Stimulated activated CD4-positive, alpha-beta T cell treated with anti-CD3 and anti-CD28 coated beads, TNF-alpha, amount 100 ng/mL, for 1 hour (primary cell): Measurements from ENCODE around the gene DMXL1.

Source experiments
- DNase-seq, 3 donors: peaks; one replicate each; pipeline ENCODE4 v3.0.0-alpha.2; 2020; ENCODE audit warnings: low read depth in 3 of 3, low spot score in 1 of 3

DMXL1 gene

GRCh38 chr5:119287547-119288111 lies 216.7 kb downstream of the DMXL1 start:
- no peak for DNase-seq

- DNase-seq, result no peak
Observed at GRCh38 chr5:119288379-119289033, 217.6 kb downstream of the DMXL1 start.

- DNase-seq, result no peak
Observed at GRCh38 chr5:119289438-119290044, 218.7 kb downstream of the DMXL1 start.

- no peak for DNase-seq
Observed at GRCh38 chr5:119290161-119290569, 219.3 kb downstream of the DMXL1 start.

GRCh38 chr5:119290607-119291006 lies 219.7 kb downstream of the DMXL1 start:
- no peak for DNase-seq

GRCh38 chr5:119291056-119291455 lies 220.2 kb downstream of the DMXL1 start:
- DNase-seq, result no peak

GRCh38 chr5:119291877-119292276 lies 221.0 kb downstream of the DMXL1 start:
- no peak for DNase-seq

- DNase-seq, result no peak
Observed at GRCh38 chr5:119292701-119293515, 222.0 kb downstream of the DMXL1 start.

- no peak for DNase-seq
Observed at GRCh38 chr5:119293516-119293829, 222.6 kb downstream of the DMXL1 start.
